SK-N-SH (cell line): Measurements from ENCODE around the gene ERC2. TPM values are rescaled to one million over a fixed set of nuclear protein-coding genes. Genes with fewer than 3 reads are reported as not detected.

Source experiments
- CTCF ChIA-PET: fragments of 300-600, 350-600 bp; formaldehyde crosslinking; extraction: SDS; loops from one replicate; lab custom pipeline; 2021; lab: Yijun Ruan, JAX
- POLR2A ChIA-PET: fragments of 350-600 bp; sonication (Branson Sonifier 250); formaldehyde crosslinking; extraction: SDS; loops from one replicate; lab custom pipeline; 2020; ENCODE audit warnings: antibody characterized with exemption, inconsistent platforms; lab: Yijun Ruan, JAX
- DNase-seq: peaks from one replicate; pipeline ENCODE4 v3.0.0; 2012
- H2AFZ ChIP-seq: fragments of 200-600 bp; sonication (generic); 2 replicates; pipeline ENCODE4 v1.8.1; 2016; ENCODE audit warnings: antibody characterized with exemption, mild to moderate bottlenecking, low read depth
- H3F3A ChIP-seq: fragments of 200-600 bp; sonication (generic); replicated peaks from 2 replicates; pipeline ENCODE3; 2016; ENCODE audit warnings: antibody characterized with exemption, mild to moderate bottlenecking; ENCODE audit not compliant: insufficient read depth
- H3K27ac ChIP-seq, 2 experiments: fragments of 200-500 bp in 1 of 2; fragments of 200-600 bp in 1 of 2; sonication (Bioruptor generic) in 1 of 2; sonication (generic), shearing (Covaris generic) in 1 of 2; 2 replicates each; pipeline versions ENCODE4 v1.5.1 to v1.6.1; 2014 to 2016; ENCODE audit warnings: low read depth in 2 of 2, inconsistent platforms in 1 of 2, low read length in 1 of 2, mild to moderate bottlenecking in 1 of 2, mixed read lengths in 1 of 2
- H3K27me3 ChIP-seq: fragments of 200-600 bp; sonication (generic), shearing (Covaris generic); 2 replicates; pipeline ENCODE4 v1.6.1; 2016; ENCODE audit warnings: mixed run types; ENCODE audit not compliant: insufficient read depth
- H3K36me3 ChIP-seq, 2 experiments: fragments of 200-500 bp in 1 of 2; fragments of 200-600 bp in 1 of 2; sonication (Bioruptor generic) in 1 of 2; sonication (generic) in 1 of 2; replicated peaks in 1 of 2; 2 replicates each; pipeline versions ENCODE3 to v1.5.1; 2014 to 2016; ENCODE audit warnings: low read length in 1 of 2, mild to moderate bottlenecking in 1 of 2; ENCODE audit not compliant: insufficient read depth in 2 of 2, control insufficient read depth in 1 of 2
- H3K4me1 ChIP-seq, 2 experiments: fragments of 200-500 bp in 1 of 2; fragments of 200-600 bp in 1 of 2; sonication (Bioruptor generic) in 1 of 2; sonication (generic), shearing (Covaris generic) in 1 of 2; 2 replicates each; pipeline versions ENCODE4 v1.5.1 to v1.6.1; 2014 to 2016; ENCODE audit warnings: low read depth in 1 of 2, low read length in 1 of 2, mixed run types in 1 of 2; ENCODE audit not compliant: insufficient read depth in 2 of 2, control insufficient read depth in 1 of 2
- H3K4me2 ChIP-seq: fragments of 200-600 bp; sonication (generic), shearing (Covaris generic); 2 replicates; pipeline ENCODE4 v1.6.1; 2017; ENCODE audit warnings: mixed run types
- H3K4me3 ChIP-seq, 2 experiments: fragments of 200-500 bp in 1 of 2; fragments of 200-600 bp in 1 of 2; sonication (Bioruptor generic) in 1 of 2; sonication (generic), shearing (Covaris generic) in 1 of 2; 2 replicates each; pipeline versions ENCODE4 v1.5.1 to v1.8.1; 2014 to 2016; ENCODE audit warnings: low read depth in 2 of 2, inconsistent platforms in 1 of 2, low read length in 1 of 2, mild to moderate bottlenecking in 1 of 2, mixed read lengths in 1 of 2, moderate library complexity in 1 of 2
- H3K79me2 ChIP-seq: fragments of 200-600 bp; sonication (generic); 2 replicates; pipeline ENCODE4 v1.8.1; 2017; ENCODE audit warnings: mild to moderate bottlenecking; ENCODE audit not compliant: insufficient read depth
- H3K9ac ChIP-seq: fragments of 200-600 bp; sonication (generic); 2 replicates; pipeline ENCODE4 v1.6.1; 2017; ENCODE audit warnings: mixed run types
- H3K9me2 ChIP-seq: fragments of 200-600 bp; sonication (generic); 2 replicates; pipeline ENCODE4 v1.6.1; 2017; ENCODE audit warnings: mixed run types
- H3K9me3 ChIP-seq: fragments of 200-600 bp; sonication (generic); 2 replicates; pipeline ENCODE4 v1.6.1; 2017; ENCODE audit warnings: mixed run types, mild to moderate bottlenecking, moderate library complexity
- H4K20me1 ChIP-seq: fragments of 200-600 bp; sonication (generic); 2 replicates; pipeline ENCODE4 v1.6.1; 2017; ENCODE audit warnings: mild to moderate bottlenecking, mixed run types; ENCODE audit not compliant: insufficient read depth
- CHD2 ChIP-seq: fragments of 150-350 bp; IDR thresholded peaks from 2 replicates; pipeline ENCODE4 v1.6.1; 2018; ENCODE audit warnings: low read length; ENCODE audit not compliant: partially characterized antibody
- CTCF ChIP-seq: fragments of 200-600 bp; sonication (generic); IDR thresholded peaks from 2 replicates; pipeline ENCODE4 v1.6.1; 2017; ENCODE audit warnings: antibody characterized with exemption, mild to moderate bottlenecking, moderate library complexity
- ELF1 ChIP-seq: IDR thresholded peaks from 2 replicates; pipeline ENCODE4 v1.4.0; 2012
- EP300 ChIP-seq, 2 experiments: IDR thresholded peaks; 2 replicates each; pipeline versions ENCODE4 v1.4.0 to v1.6.1; 2012; ENCODE audit warnings: borderline replicate concordance in 1 of 2, low read depth in 1 of 2, low read length in 1 of 2
- FOSL2 ChIP-seq: IDR thresholded peaks from 2 replicates; pipeline ENCODE4 v1.4.0; 2012; ENCODE audit warnings: low read depth, mild to moderate bottlenecking, moderate library complexity, borderline replicate concordance
- FOXJ3 ChIP-seq: sonication (generic); formaldehyde crosslinking; IDR thresholded peaks from 2 replicates; pipeline ENCODE4 v1.5.1; 2020; ENCODE audit warnings: mild to moderate bottlenecking, missing genetic modification reagents
- FOXM1 ChIP-seq: IDR thresholded peaks from 2 replicates; pipeline ENCODE4 v1.4.0; 2012; ENCODE audit warnings: low read depth, mild to moderate bottlenecking
- GABPA ChIP-seq: IDR thresholded peaks from 2 replicates; pipeline ENCODE4 v1.4.0; 2012; ENCODE audit warnings: low read depth, mild to moderate bottlenecking
- MXI1 ChIP-seq: IDR thresholded peaks from 2 replicates; pipeline ENCODE4 v1.6.1; 2012; ENCODE audit warnings: mild to moderate bottlenecking, low read depth, low read length, improper control_type of control experiment
- NFIC ChIP-seq: IDR thresholded peaks from 2 replicates; pipeline ENCODE4 v1.4.0; 2012; ENCODE audit warnings: borderline replicate concordance
- RAD21 ChIP-seq: IDR thresholded peaks from 2 replicates; pipeline ENCODE4 v1.6.1; 2012; ENCODE audit warnings: mild to moderate bottlenecking, low read length
- RFX5 ChIP-seq: IDR thresholded peaks from 2 replicates; pipeline ENCODE4 v1.6.1; 2012; ENCODE audit warnings: mild to moderate bottlenecking, improper control_type of control experiment, low read length
- SIN3A ChIP-seq: IDR thresholded peaks from 2 replicates; pipeline ENCODE4 v1.6.1; 2012; ENCODE audit warnings: low read depth, mild to moderate bottlenecking, low read length, moderate library complexity, borderline replicate concordance
- TAF1 ChIP-seq: IDR thresholded peaks from 2 replicates; pipeline ENCODE4 v1.6.1; 2012; ENCODE audit warnings: low read depth, mild to moderate bottlenecking, low read length, moderate library complexity, borderline replicate concordance
- TCF12 ChIP-seq: IDR thresholded peaks from 2 replicates; pipeline ENCODE4 v1.4.0; 2012
- USF2 ChIP-seq: fragments of 150-350 bp; IDR thresholded peaks from 2 replicates; pipeline ENCODE4 v1.6.1; 2017; ENCODE audit warnings: antibody characterized with exemption, low read length, low read depth, borderline replicate concordance
- YY1 ChIP-seq: IDR thresholded peaks from 2 replicates; pipeline ENCODE4 v1.4.0; 2012; ENCODE audit warnings: low read depth, mild to moderate bottlenecking
- WGBS: methylation state at CpG from one replicate; pipeline ENCODE4 v1.1.6; 2017; ENCODE audit warnings: low lambda C conversion rate; 5-methylcytosine and 5-hydroxymethylcytosine counted together
- polyA plus RNA-seq, 3 experiments: library from polyadenylated mRNA; depleted of rRNA; stranded (reverse); fragments of >200 nt; gene quantifications; 2 replicates each; pipeline ENCODE4 v1.2.3, GENCODE V29; 2012
- TF ChIP-seq, protein P1 (sequence below): IDR thresholded peaks from 2 replicates; pipeline ENCODE4; 2012
- TF ChIP-seq, protein P2 (sequence below): IDR thresholded peaks from 2 replicates; pipeline ENCODE4 v1.4.0; 2012; ENCODE audit warnings: low read depth, borderline replicate concordance

ERC2 gene
- polyA plus RNA-seq, 1 of the 3 experiments (the other 2 are of a cell fraction): 1.6 TPM

DNA sequence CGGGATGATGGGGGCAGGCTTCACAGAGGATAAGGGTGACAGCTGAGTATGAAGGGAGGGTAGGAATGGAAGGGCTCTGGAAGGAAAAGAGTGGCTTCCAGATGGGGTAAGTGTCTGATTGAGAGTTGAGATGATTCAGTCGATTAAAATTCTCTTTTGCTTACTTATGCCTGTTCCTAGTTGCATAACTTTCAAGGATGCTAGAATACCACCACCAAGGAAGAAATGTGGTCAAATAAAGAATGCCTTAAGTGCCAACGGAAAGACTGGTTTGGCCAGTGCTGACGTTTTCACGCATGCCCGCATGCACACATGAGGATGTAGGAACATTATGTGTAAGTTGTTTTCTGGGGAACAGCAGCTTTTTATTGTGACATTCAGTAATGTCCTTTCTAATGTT, 717.7 kb downstream of the ERC2 start:
- H3K9me2 ChIP-seq: no peaks in the 10 kb centered on the region
- H4K20me1 ChIP-seq: no peaks in the 10 kb centered on the region
- H3K27me3 ChIP-seq: no peaks in the 10 kb centered on the region
- H2AFZ ChIP-seq: no peak overlapping the region
- no peak overlapping the region for H3K4me2 ChIP-seq
- 0 out of 4 replicates have a peak overlapping the region, but pooled peaks of 1 of the 2 experiments have one; percentile 14 for H3K27ac ChIP-seq
- no peaks in the 10 kb centered on the region for H3K79me2 ChIP-seq
- H3F3A ChIP-seq: no peaks in the 10 kb centered on the region
- 51% methylated on average over 6 of the region's 6 CpGs for WGBS
- H3K4me1 ChIP-seq: no peaks in the 10 kb centered on the region
- no peak overlapping the region for H3K9ac ChIP-seq
- no peaks in the 10 kb centered on the region for H3K36me3 ChIP-seq
- no peak for DNase-seq
- H3K9me3 ChIP-seq: no peaks in the 10 kb centered on the region
- ChIA-PET CTCF (no interaction called here), POLR2A (no interaction called here)
- H3K4me3 ChIP-seq: no peak overlapping the region
- TF ChIP-seq EP300 (IDR thresholded peaks at IDR 0.05; ENCODE audit: borderline replicate concordance in 1 of 2, low read depth in 1 of 2, low read length in 1 of 2) (no peak), TCF12 (peak; percentile 33; the same call in 1 of the 2 replicates)

DNA sequence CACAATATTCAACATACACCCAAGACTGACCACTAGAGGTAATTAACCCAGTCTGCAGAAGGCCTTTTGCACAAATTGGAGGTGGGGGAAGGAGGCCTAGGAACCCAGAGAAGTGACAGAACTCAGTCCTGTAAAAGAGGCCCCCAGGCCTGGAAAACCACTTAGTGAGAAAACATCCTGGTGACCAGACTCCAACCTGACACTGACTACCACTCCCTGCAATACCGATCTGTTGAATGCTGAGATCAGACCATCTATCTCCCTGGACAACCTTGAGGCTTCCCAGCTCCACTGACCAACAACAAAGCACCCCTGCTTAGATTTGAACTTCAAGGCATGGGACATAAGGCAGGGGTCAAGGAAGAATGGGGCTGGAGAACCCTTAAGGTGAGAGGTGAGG, 719.2 kb downstream of the ERC2 start:
- CTCF ChIA-PET: interaction anchor here (0.6 to 3.8 kb wide), 3 partner anchors 19 to 252 kb away, joined by 3 to 20 read pairs (median 9); no protein-coding TSS in a partner anchor
- POLR2A ChIA-PET: no interaction called here
- no peak for TF ChIP-seq FOXJ3 (CRISPR knock-in tag)
- TF ChIP-seq CHD2: no peak
- TF ChIP-seq USF2: no peak
- no peak for TF ChIP-seq NFIC
- no peak for TF ChIP-seq SIN3A
- TF ChIP-seq FOXM1: no peak
- no peak for TF ChIP-seq TAF1
- TF ChIP-seq, all 33 proteins: peak for 0

GRCh38 chr3:55746808-55747413, 721.4 kb downstream of the ERC2 start:
- Histone ChIP-seq H3F3A (no peaks in the 10 kb centered on the region), H3K4me1 (no peaks in the 10 kb centered on the region), H2AFZ (no peak overlapping the region), H3K9ac (no peak overlapping the region), H3K4me2 (no peak overlapping the region), H3K9me3 (no peaks in the 10 kb centered on the region), H3K79me2 (no peaks in the 10 kb centered on the region), H3K4me3 (no peak overlapping the region), H3K36me3 (no peaks in the 10 kb centered on the region), H3K27ac (no peak overlapping the region), H4K20me1 (no peaks in the 10 kb centered on the region), H3K27me3 (no peaks in the 10 kb centered on the region), H3K9me2 (no peaks in the 10 kb centered on the region)
- POLR2A ChIA-PET: no interaction called here
- CTCF ChIA-PET: interaction anchor here (0.6 to 3.8 kb wide), 36 partner anchors 9 to 1810 kb away, joined by 3 to 24 read pairs (median 3); partner anchors contain the start of gene WNT5A
- peak; percentile 15 for DNase-seq
- no peak for TF ChIP-seq YY1
- TF ChIP-seq ELF1: no peak
- TF ChIP-seq GABPA: no peak
- peak; percentile 69 for TF ChIP-seq CTCF
- TF ChIP-seq, protein P1, sequence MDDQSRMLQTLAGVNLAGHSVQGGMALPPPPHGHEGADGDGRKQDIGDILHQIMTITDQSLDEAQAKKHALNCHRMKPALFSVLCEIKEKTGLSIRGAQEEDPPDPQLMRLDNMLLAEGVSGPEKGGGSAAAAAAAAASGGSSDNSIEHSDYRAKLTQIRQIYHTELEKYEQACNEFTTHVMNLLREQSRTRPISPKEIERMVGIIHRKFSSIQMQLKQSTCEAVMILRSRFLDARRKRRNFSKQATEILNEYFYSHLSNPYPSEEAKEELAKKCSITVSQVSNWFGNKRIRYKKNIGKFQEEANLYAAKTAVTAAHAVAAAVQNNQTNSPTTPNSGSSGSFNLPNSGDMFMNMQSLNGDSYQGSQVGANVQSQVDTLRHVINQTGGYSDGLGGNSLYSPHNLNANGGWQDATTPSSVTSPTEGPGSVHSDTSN: no peak
- no peak for TF ChIP-seq EP300 (IDR thresholded peaks at IDR 0.05; ENCODE audit: borderline replicate concordance in 1 of 2, low read depth in 1 of 2, low read length in 1 of 2)
- TF ChIP-seq MXI1: no peak
- no peak for TF ChIP-seq FOSL2
- TF ChIP-seq RAD21: peak; percentile 60
- TF ChIP-seq RFX5: no peak
- TF ChIP-seq, protein P2, sequence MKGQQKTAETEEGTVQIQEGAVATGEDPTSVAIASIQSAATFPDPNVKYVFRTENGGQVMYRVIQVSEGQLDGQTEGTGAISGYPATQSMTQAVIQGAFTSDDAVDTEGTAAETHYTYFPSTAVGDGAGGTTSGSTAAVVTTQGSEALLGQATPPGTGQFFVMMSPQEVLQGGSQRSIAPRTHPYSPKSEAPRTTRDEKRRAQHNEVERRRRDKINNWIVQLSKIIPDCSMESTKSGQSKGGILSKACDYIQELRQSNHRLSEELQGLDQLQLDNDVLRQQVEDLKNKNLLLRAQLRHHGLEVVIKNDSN: no peak

More for the DNA sequence above, 719.2 kb downstream of the ERC2 start:
- Histone ChIP-seq H3K9me2 (no peaks in the 10 kb centered on the region), H3K9me3 (no peaks in the 10 kb centered on the region), H3K4me1 (no peaks in the 10 kb centered on the region), H3K36me3 (no peaks in the 10 kb centered on the region), H3K79me2 (no peaks in the 10 kb centered on the region), H3K27ac (no peak overlapping the region), H3K9ac (no peak overlapping the region), H2AFZ (no peak overlapping the region), H3K4me2 (no peak overlapping the region), H4K20me1 (no peaks in the 10 kb centered on the region), H3K27me3 (no peaks in the 10 kb centered on the region), H3K4me3 (no peak overlapping the region), H3F3A (no peaks in the 10 kb centered on the region)
- no peak for DNase-seq
- 86% methylated on average over 1 of the region's 1 CpG for WGBS
